Mesenchymal stem cell (in vitro differentiated cells and primary cell): ENCODE results near the gene MARCHF3.
"Not testable (repeated sequence)": the region's sequence is repeated elsewhere in the genome, so short reads cannot be mapped to it uniquely, and the experiment has no call there.

Experiments used
- DNase-seq: peaks from one replicate; pipeline ENCODE4 v3.0.0-alpha.2; 2013
- H2AFZ ChIP-seq: one replicate; pipeline ENCODE4 v1.6.1; 2013; ENCODE audit warnings: low read depth, mild to moderate bottlenecking, control low read depth, inconsistent platforms, low read length, moderate library complexity
- H2AK5ac ChIP-seq: 2 replicates; pipeline ENCODE4 v1.6.1; 2013; ENCODE audit warnings: low read length, moderate library complexity, mild to moderate bottlenecking, inconsistent platforms; ENCODE audit not compliant: severe bottlenecking
- H2BK120ac ChIP-seq: one replicate; pipeline ENCODE4 v1.6.1; 2013; ENCODE audit warnings: low read depth, mild to moderate bottlenecking, inconsistent platforms, low read length, moderate library complexity
- H2BK12ac ChIP-seq, 2 experiments: one replicate each; pipeline ENCODE4 v1.6.1; 2013; ENCODE audit warnings: inconsistent platforms in 2 of 2, low read length in 2 of 2, mild to moderate bottlenecking in 2 of 2, moderate library complexity in 2 of 2, control low read depth in 1 of 2
- H2BK15ac ChIP-seq: one replicate; pipeline ENCODE4 v1.6.1; 2013; ENCODE audit warnings: mild to moderate bottlenecking, low read depth, inconsistent platforms; ENCODE audit not compliant: poor library complexity, severe bottlenecking
- H2BK5ac ChIP-seq: 2 replicates; pipeline ENCODE4 v1.6.1; 2013; ENCODE audit warnings: low read depth, mild to moderate bottlenecking, low read length, control low read depth, inconsistent platforms; ENCODE audit not compliant: poor library complexity, severe bottlenecking
- H3K14ac ChIP-seq, 2 experiments: one replicate each; pipeline ENCODE4 v1.6.1; 2013; ENCODE audit warnings: inconsistent platforms in 2 of 2, low read length in 2 of 2, control low read depth in 1 of 2, mild to moderate bottlenecking in 1 of 2, moderate library complexity in 1 of 2
- H3K18ac ChIP-seq, 2 experiments: one replicate each; pipeline ENCODE4 v1.6.1; 2013; ENCODE audit warnings: inconsistent platforms in 2 of 2, low read length in 2 of 2, control low read depth in 1 of 2, low read depth in 1 of 2, mild to moderate bottlenecking in 1 of 2
- H3K23ac ChIP-seq, 2 experiments: one replicate each; pipeline ENCODE4 v1.6.1; 2013; ENCODE audit warnings: inconsistent platforms in 2 of 2, low read length in 2 of 2, mild to moderate bottlenecking in 2 of 2, moderate library complexity in 2 of 2, control low read depth in 1 of 2
- H3K27ac ChIP-seq: 2 replicates; pipeline ENCODE4 v1.5.1; 2013; ENCODE audit warnings: mild to moderate bottlenecking, moderate library complexity, low read length, control low read depth, inconsistent platforms; ENCODE audit not compliant: poor library complexity, severe bottlenecking
- H3K27me3 ChIP-seq, 2 experiments: 2 replicates each; pipeline versions ENCODE4 v1.6.1 to v1.7.0; 2013; ENCODE audit warnings: low read length in 2 of 2, mild to moderate bottlenecking in 2 of 2, moderate library complexity in 2 of 2, control low read depth in 1 of 2, inconsistent platforms in 1 of 2; ENCODE audit not compliant: control insufficient read depth in 1 of 2, insufficient read depth in 1 of 2
- H3K36me3 ChIP-seq, 2 experiments: 2 replicates each; pipeline versions ENCODE4 v1.6.1 to v1.7.0; 2013; ENCODE audit warnings: low read length in 2 of 2, control low read depth in 1 of 2, inconsistent platforms in 1 of 2, low read depth in 1 of 2, mild to moderate bottlenecking in 1 of 2; ENCODE audit not compliant: insufficient read depth in 2 of 2, control insufficient read depth in 1 of 2
- H3K4ac ChIP-seq, 2 experiments: one replicate each; pipeline ENCODE4 v1.6.1; 2013; ENCODE audit warnings: inconsistent platforms in 2 of 2, low read length in 2 of 2, mild to moderate bottlenecking in 2 of 2, moderate library complexity in 2 of 2, control low read depth in 1 of 2, low read depth in 1 of 2
- H3K4me1 ChIP-seq: 2 replicates; pipeline ENCODE4 v1.6.1; 2013; ENCODE audit warnings: low read depth, low read length, control low read depth; ENCODE audit not compliant: control insufficient read depth, insufficient read depth
- H3K4me2 ChIP-seq: 2 replicates; pipeline ENCODE4 v1.6.1; 2013; ENCODE audit warnings: low read length, mild to moderate bottlenecking, inconsistent platforms; ENCODE audit not compliant: poor library complexity, severe bottlenecking
- H3K4me3 ChIP-seq, 2 experiments: 2 replicates each; pipeline versions ENCODE4 v1.5.1 to v1.7.0; 2013; ENCODE audit warnings: low read length in 2 of 2, mild to moderate bottlenecking in 2 of 2, control low read depth in 1 of 2, low read depth in 1 of 2; ENCODE audit not compliant: insufficient read depth in 1 of 2
- H3K79me1 ChIP-seq: replicated peaks from 2 replicates; pipeline ENCODE4 v1.6.1; 2013; ENCODE audit warnings: mild to moderate bottlenecking, control low read depth, low read length, inconsistent platforms; ENCODE audit not compliant: poor library complexity, severe bottlenecking
- H3K9ac ChIP-seq: 2 replicates; pipeline ENCODE4 v1.7.0; 2013; ENCODE audit warnings: mild to moderate bottlenecking, low read length, moderate library complexity
- H3K9me3 ChIP-seq: 2 replicates; pipeline ENCODE4 v1.7.0; 2013; ENCODE audit warnings: mild to moderate bottlenecking, low read length; ENCODE audit not compliant: control insufficient read depth
- H4K8ac ChIP-seq: one replicate; pipeline ENCODE4 v1.6.1; 2013; ENCODE audit warnings: inconsistent platforms, mild to moderate bottlenecking, low read length, moderate library complexity
- H4K91ac ChIP-seq: one replicate; pipeline ENCODE4 v1.6.1; 2013; ENCODE audit warnings: mild to moderate bottlenecking, low read length, inconsistent platforms
- WGBS: methylation state at CpG from one replicate; pipeline ENCODE4 v1.1.7; 2013; ENCODE audit warnings: mixed read lengths; 5-methylcytosine and 5-hydroxymethylcytosine counted together

MARCHF3 gene

GRCh38 chr5:127005282-127005681, 25.1 kb downstream of the MARCHF3 start:
- not testable (repeated sequence) for H2BK15ac ChIP-seq, H4K91ac ChIP-seq, H3K4me1 ChIP-seq, H3K9ac ChIP-seq, H3K4me3 ChIP-seq, H3K79me1 ChIP-seq, H2BK5ac ChIP-seq, H2BK12ac ChIP-seq, H4K8ac ChIP-seq, H2AFZ ChIP-seq, H3K14ac ChIP-seq, H3K9me3 ChIP-seq, H3K18ac ChIP-seq, H3K27me3 ChIP-seq, H3K27ac ChIP-seq, H2AK5ac ChIP-seq, H3K4me2 ChIP-seq, H2BK120ac ChIP-seq, H3K4ac ChIP-seq, H3K36me3 ChIP-seq, H3K23ac ChIP-seq, DNase-seq
- WGBS: 93% methylated on average over 2 of the region's 3 CpGs

- H3K18ac ChIP-seq: no peak overlapping the region
- H3K9me3 ChIP-seq: no peaks in the 10 kb centered on the region
- H2AFZ ChIP-seq: no peak overlapping the region
- no peak overlapping the region for H2BK120ac ChIP-seq
- H3K36me3 ChIP-seq: no peaks in the 10 kb centered on the region
- H4K91ac ChIP-seq: no peak overlapping the region
- no peaks in the 10 kb centered on the region for H3K79me1 ChIP-seq
- H3K27ac ChIP-seq: no peak overlapping the region
- H2BK5ac ChIP-seq: no peak overlapping the region
- H3K14ac ChIP-seq: no peak overlapping the region
- no peak overlapping the region for H2BK15ac ChIP-seq
- H3K23ac ChIP-seq: no peak overlapping the region
- peaks cover 2% of the 10 kb centered on the region for H3K4me1 ChIP-seq
- no peaks in the 10 kb centered on the region for H3K27me3 ChIP-seq
- no peak overlapping the region for H3K4me2 ChIP-seq
- no peak overlapping the region for H3K4me3 ChIP-seq
- H3K4ac ChIP-seq: no peak overlapping the region
- no peak for DNase-seq
- H3K9ac ChIP-seq: no peak overlapping the region
- no peak overlapping the region for H4K8ac ChIP-seq
- H2BK12ac ChIP-seq: no peak overlapping the region
- no peak overlapping the region for H2AK5ac ChIP-seq
- 100% methylated on average over 2 of the region's 3 CpGs for WGBS
These were observed 25.6 kb downstream of the MARCHF3 start for GRCh38 chr5:127004721-127005120.

- Histone ChIP-seq H3K36me3 (no peaks in the 10 kb centered on the region), H3K18ac (no peak overlapping the region), H2BK5ac (no peak overlapping the region), H2AFZ (no peak overlapping the region), H4K8ac (no peak overlapping the region), H3K4ac (peak overlapping the region in 1 of 2 experiments; percentile 19), H3K9me3 (no peaks in the 10 kb centered on the region), H3K27ac (no peak overlapping the region), H2AK5ac (no peak overlapping the region), H4K91ac (no peak overlapping the region), H3K14ac (peak overlapping the region in 1 of 2 experiments; percentile 48), H3K9ac (no peak overlapping the region), H2BK12ac (no peak overlapping the region), H2BK120ac (no peak overlapping the region), H3K27me3 (no peaks in the 10 kb centered on the region), H3K4me1 (peaks cover 2% of the 10 kb centered on the region), H3K4me3 (no peak overlapping the region), H3K4me2 (no peak overlapping the region), H3K79me1 (no peaks in the 10 kb centered on the region), H2BK15ac (no peak overlapping the region), H3K23ac (no peak overlapping the region)
- WGBS: 94% methylated on average over 5 of the region's 7 CpGs
- no peak for DNase-seq
These were observed 26.4 kb downstream of the MARCHF3 start for GRCh38 chr5:127003798-127004495.

- Histone ChIP-seq H3K9ac (peak overlapping the region; percentile 65), H3K4me2 (no peak overlapping the region), H3K4ac (no peak overlapping the region), H3K27me3 (no peaks in the 10 kb centered on the region), H3K4me3 (no peak overlapping the region), H3K14ac (no peak overlapping the region), H3K23ac (no peak overlapping the region), H4K8ac (no peak overlapping the region), H2AFZ (no peak overlapping the region), H2BK15ac (no peak overlapping the region), H3K27ac (peak overlapping the region; percentile 84), H2AK5ac (peak overlapping the region; percentile 91), H4K91ac (no peak overlapping the region), H3K36me3 (no peaks in the 10 kb centered on the region), H2BK12ac (no peak overlapping the region), H3K9me3 (no peaks in the 10 kb centered on the region), H3K4me1 (peaks cover 4% of the 10 kb centered on the region), H2BK5ac (no peak overlapping the region), H2BK120ac (no peak overlapping the region), H3K18ac (no peak overlapping the region), H3K79me1 (no peaks in the 10 kb centered on the region)
- WGBS: 40% methylated on average over 3 of the region's 3 CpGs
- DNase-seq: peak; percentile 81
These were observed 28.0 kb downstream of the MARCHF3 start for GRCh38 chr5:127002390-127002789.
